Adrenal gland (tissue), 12 donors: ENCODE measurements around the gene DGLUCY. TPM values are rescaled to one million over a fixed set of nuclear protein-coding genes. Genes with fewer than 3 reads are reported as not detected.

Experiments
- DNase-seq, 7 donors: peaks; one replicate each; pipeline ENCODE4 v3.0.0-alpha.2; 2019 to 2020
- H3K27ac ChIP-seq, 5 donors: fragments of 200-600 bp; sonication (generic) in 4 of 5; 1 replicate in 3 of 5; 2 replicates in 2 of 5; pipeline versions ENCODE4 v1.5.1 to v1.8.0; 2016 to 2020; ENCODE audit warnings: mild to moderate bottlenecking in 1 of 5
- H3K27me3 ChIP-seq: fragments of 200-600 bp; 2 replicates; pipeline ENCODE4 v1.8.0; 2021
- H3K36me3 ChIP-seq, 2 donors: fragments of 200-600 bp; replicated peaks in 1 of 2; 1 replicate in 1 of 2; 2 replicates in 1 of 2; pipeline versions ENCODE4 v1.5.1 to v1.8.0; 2018 to 2022
- H3K4me1 ChIP-seq, 2 donors: fragments of 200-600 bp; replicated peaks in 1 of 2; 1 replicate in 1 of 2; 2 replicates in 1 of 2; pipeline versions ENCODE4 v1.5.1 to v1.8.0; 2018 to 2021
- H3K4me3 ChIP-seq, 4 donors: fragments of 200-600 bp; sonication (generic) in 3 of 4; one replicate each; pipeline ENCODE4 v1.5.1; 2016 to 2018
- H3K9me3 ChIP-seq, 3 donors: fragments of 200-600 bp; sonication (generic) in 1 of 3; replicated peaks in 1 of 3; 1 replicate in 2 of 3; 2 replicates in 1 of 3; pipeline versions ENCODE4 v1.5.1 to v1.8.0; 2016 to 2021
- CTCF ChIP-seq, 6 experiments: fragments of 450-650 bp in 4 of 6; fragments of 200-600 bp in 2 of 6; sonication (generic) in 1 of 6; IDR thresholded peaks; 1 replicate in 5 of 6; 2 replicates in 1 of 6; pipeline versions ENCODE4 v1.5.1 to v1.8.0; 2016 to 2021; ENCODE audit warnings: antibody characterized with exemption in 6 of 6, mild to moderate bottlenecking in 2 of 6, moderate library complexity in 1 of 6
- POLR2A ChIP-seq, 2 donors: fragments of 450-650 bp; IDR thresholded peaks; one replicate each; pipeline ENCODE4 v1.6.1; 2017; ENCODE audit warnings: antibody characterized with exemption in 2 of 2, mild to moderate bottlenecking in 2 of 2, moderate library complexity in 1 of 2
- WGBS, 4 donors: extraction: QIAGEN DNeasy Blood & Tissue Kit in 2 of 4; methylation state at CpG; one replicate each; pipeline versions ENCODE4 v1.1.5 to v1.1.7; 2013 to 2017; 5-methylcytosine and 5-hydroxymethylcytosine counted together
- intact Hi-C, 2 donors: fragments of 100-400 bp; cut with DNase I; formaldehyde crosslinking; loops; one replicate each; pipeline versions ENCODE4 v1.14.1 to v1.15.0; 2022 to 2023
- polyA plus RNA-seq, 3 donors: library from polyadenylated mRNA; stranded (reverse); fragments of 200-250 nt in 2 of 3; fragments of 350-450 nt in 1 of 3; fragmentation: Illumina TruSeq in 1 of 3; extraction: RNeasy Lipid Tissue Mini Kit (QIAGEN cat#74804) in 1 of 3; gene quantifications; one replicate each; pipeline ENCODE4 v1.2.3, GENCODE V29; 2013 to 2014
- total RNA-seq, 9 donors: library from RNA; depleted of rRNA in 4 of 9; stranded (reverse); fragments of >200 nt in 4 of 9; fragments of 120-200 nt in 1 of 9; fragmentation: NEBNext Ultra II Directional in 1 of 9; extraction: Animal tissue kit (Norgen Biotek cat#: 25700) in 1 of 9; gene quantifications; one replicate each; pipeline versions ENCODE4 v1.1.0 to v1.2.4, GENCODE V29; 2013 to 2023
- donor health status: healthy with polysubstance abuse.
- donor health status: Bipolar disorder and iron deficiency.
- donor health status: DM: yes; HTN: yes; CAD: no.
- donor health status: DM: no; HTN: no; CAD: no.
- donor health status: DM: no; HTN: no; CAD: no.
- donor health status: DM: yes; HTN: yes; CAD: no.

The DGLUCY gene
- total and polyA plus RNA-seq, 12 donors: 48.9 to 93.4 (median 70.9) TPM

- Histone ChIP-seq H3K27ac (no peak overlapping the region), H3K27me3 (no peaks in the 10 kb centered on the region), H3K36me3 (no peaks in the 10 kb centered on the region), H3K4me3 (no peak overlapping the region), H3K9me3 (no peaks in the 10 kb centered on the region), H3K4me1 (no peaks in the 10 kb centered on the region)
- intact Hi-C loops: no loop called here
- 94 to 97% (median 96%) methylated on average over 16 of the region's 16 CpGs for WGBS, 4 donors
- DNase-seq: no peak
- no peak for TF ChIP-seq POLR2A (IDR thresholded peaks at IDR 0.05)
- TF ChIP-seq CTCF (IDR thresholded peaks at IDR 0.05): no peak
These were observed 120.9 kb downstream of the DGLUCY start for GRCh38 chr14:91234791-91235114.

DNA sequence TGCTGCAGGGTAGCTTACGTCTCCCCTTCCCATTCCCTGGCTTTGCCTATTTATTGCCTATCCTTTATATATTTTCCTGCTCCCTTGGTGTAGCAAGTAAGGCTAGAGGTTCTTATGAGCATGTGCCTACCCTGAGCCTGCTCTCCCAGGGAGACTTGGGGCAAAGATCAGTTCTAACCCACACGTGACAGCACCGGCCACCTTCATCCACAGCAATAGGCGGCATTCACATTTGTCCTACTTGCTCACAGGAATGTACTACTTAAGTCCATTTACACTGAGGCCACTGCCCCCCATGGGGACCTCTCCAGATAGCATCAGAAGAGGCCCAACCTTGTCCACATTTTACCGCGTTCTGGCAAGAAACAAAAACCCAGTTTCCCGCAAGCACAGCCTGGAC is 122.0 kb downstream of the DGLUCY start:
- Histone ChIP-seq H3K36me3 (no peaks in the 10 kb centered on the region), H3K4me1 (no peaks in the 10 kb centered on the region), H3K27me3 (no peaks in the 10 kb centered on the region), H3K9me3 (no peaks in the 10 kb centered on the region), H3K4me3 (no peak overlapping the region), H3K27ac (no peak overlapping the region)
- no peak for DNase-seq
- intact Hi-C loops: no loop called here
- 85 to 95% (median 91%) methylated on average over 7 of the region's 7 CpGs for WGBS, 4 donors
- TF ChIP-seq CTCF (IDR thresholded peaks at IDR 0.05): no peak
- no peak for TF ChIP-seq POLR2A (IDR thresholded peaks at IDR 0.05)

GRCh38 chr14:91237219-91237618 is 123.3 kb downstream of the DGLUCY start:
- no peaks in the 10 kb centered on the region for H3K9me3 ChIP-seq
- no peaks in the 10 kb centered on the region for H3K36me3 ChIP-seq
- H3K27me3 ChIP-seq: no peaks in the 10 kb centered on the region
- no peak for TF ChIP-seq POLR2A (IDR thresholded peaks at IDR 0.05)
- no peak for TF ChIP-seq CTCF (IDR thresholded peaks at IDR 0.05)
- H3K27ac ChIP-seq: no peak overlapping the region
- WGBS, 4 donors: 77 to 88% (median 82%) methylated on average over 7 of the region's 7 CpGs
- DNase-seq: peak in 1 of 7 donors; percentile 16
- H3K4me1 ChIP-seq: no peaks in the 10 kb centered on the region
- intact Hi-C loops: no loop called here
- H3K4me3 ChIP-seq: no peak overlapping the region

- Histone ChIP-seq H3K27ac (no peak overlapping the region), H3K36me3 (no peaks in the 10 kb centered on the region), H3K9me3 (no peaks in the 10 kb centered on the region), H3K27me3 (no peaks in the 10 kb centered on the region), H3K4me1 (no peaks in the 10 kb centered on the region), H3K4me3 (no peak overlapping the region)
- DNase-seq: no peak
- TF ChIP-seq CTCF (IDR thresholded peaks at IDR 0.05) (no peak), POLR2A (IDR thresholded peaks at IDR 0.05) (no peak)
- intact Hi-C loops: no loop called here
- WGBS, 4 donors: 62 to 75% (median 74%) methylated on average over 4 of the region's 4 CpGs
These were observed 124.2 kb downstream of the DGLUCY start for GRCh38 chr14:91238085-91238484.
